Measurements from ENCODE around the gene ACOT8. TPM values are rescaled to one million over a fixed set of nuclear protein-coding genes. Genes with fewer than 3 reads are reported as not detected.
"Not testable (repeated sequence)": the region's sequence is repeated elsewhere in the genome, so short reads cannot be mapped to it uniquely, and the experiment has no call there.

The ACOT8 gene
- total RNA-seq, 1 donor from 2014 or later, result 25.6 TPM

DNA sequence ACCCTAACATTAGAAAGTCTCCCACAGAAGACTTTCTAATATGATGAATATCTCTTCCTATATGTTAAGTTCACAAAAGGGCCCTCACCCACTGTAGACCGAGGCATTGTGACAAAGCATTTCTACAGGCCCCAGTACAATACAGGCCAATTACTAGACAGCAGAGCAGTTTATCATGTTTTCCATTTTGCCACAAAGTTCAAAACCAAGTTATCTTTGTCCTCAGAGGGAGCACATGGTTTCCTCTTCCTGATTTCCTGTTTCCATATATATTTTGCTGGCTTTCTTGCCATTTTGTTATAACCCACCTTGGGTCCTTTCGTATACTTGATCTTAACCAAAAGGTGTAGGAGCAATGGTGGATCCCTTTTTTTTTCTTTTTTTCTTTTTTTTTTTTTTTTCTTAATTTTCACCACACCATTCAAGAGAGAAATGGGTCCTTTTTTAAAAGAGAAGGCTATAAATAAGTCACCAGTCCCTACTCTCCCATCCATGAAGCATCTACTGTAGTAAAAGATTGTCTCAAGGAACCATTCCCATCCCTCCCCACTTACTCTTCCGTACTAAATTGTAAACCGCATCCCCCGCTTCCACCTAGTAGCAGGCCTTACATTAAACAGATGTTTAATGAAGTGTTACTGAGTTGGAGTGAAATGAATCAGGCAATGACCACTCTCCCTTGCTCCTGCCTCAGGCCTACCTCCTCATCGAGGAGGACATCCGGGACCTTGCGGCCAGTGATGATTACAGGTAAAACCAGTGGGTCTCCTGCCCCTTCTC, 46.8 kb downstream of the ACOT8 start:
- intact Hi-C loops (cut with DNase I), result no loop called here
- DNase-seq (no peak), ATAC-seq (no peak)
- Histone ChIP-seq H3K9me3 (no peaks in the 10 kb centered on the region), H3K4me1 (peaks cover 9% of the 10 kb centered on the region), H3K36me3 (peaks cover 63% of the 10 kb centered on the region), H3K4me3 (no peak overlapping the region), H3K27me3 (ENCODE audit: low read depth) (no peaks in the 10 kb centered on the region), H3K27ac (no peak overlapping the region)
- TF ChIP-seq, protein P1, sequence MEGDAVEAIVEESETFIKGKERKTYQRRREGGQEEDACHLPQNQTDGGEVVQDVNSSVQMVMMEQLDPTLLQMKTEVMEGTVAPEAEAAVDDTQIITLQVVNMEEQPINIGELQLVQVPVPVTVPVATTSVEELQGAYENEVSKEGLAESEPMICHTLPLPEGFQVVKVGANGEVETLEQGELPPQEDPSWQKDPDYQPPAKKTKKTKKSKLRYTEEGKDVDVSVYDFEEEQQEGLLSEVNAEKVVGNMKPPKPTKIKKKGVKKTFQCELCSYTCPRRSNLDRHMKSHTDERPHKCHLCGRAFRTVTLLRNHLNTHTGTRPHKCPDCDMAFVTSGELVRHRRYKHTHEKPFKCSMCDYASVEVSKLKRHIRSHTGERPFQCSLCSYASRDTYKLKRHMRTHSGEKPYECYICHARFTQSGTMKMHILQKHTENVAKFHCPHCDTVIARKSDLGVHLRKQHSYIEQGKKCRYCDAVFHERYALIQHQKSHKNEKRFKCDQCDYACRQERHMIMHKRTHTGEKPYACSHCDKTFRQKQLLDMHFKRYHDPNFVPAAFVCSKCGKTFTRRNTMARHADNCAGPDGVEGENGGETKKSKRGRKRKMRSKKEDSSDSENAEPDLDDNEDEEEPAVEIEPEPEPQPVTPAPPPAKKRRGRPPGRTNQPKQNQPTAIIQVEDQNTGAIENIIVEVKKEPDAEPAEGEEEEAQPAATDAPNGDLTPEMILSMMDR (IDR thresholded peaks at IDR 0.05), result no peak

DNA sequence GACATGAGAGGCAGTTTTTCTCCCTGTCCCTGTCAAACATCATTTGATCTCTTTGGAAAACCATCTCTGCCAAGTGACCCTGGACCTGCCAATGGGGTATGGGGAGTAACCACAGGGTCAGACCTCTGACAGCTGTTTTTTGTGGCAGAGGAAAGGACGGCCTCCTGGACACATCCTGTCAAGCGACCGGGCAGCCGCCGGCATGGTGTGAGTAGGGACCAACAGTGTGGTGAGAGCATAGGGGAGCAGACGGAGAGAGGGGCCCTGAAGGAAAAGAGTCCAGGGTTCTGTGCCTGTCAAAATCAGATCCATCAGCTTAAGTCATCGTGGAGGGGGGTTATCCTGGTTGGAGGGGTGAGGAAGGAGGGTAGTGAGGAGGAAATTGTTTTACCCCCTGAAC, 55.3 kb downstream of the ACOT8 start:
- DNase-seq (no peak), ATAC-seq (no peak)
- Histone ChIP-seq H3K9me3 (no peaks in the 10 kb centered on the region), H3K27ac (no peak overlapping the region), H3K4me1 (peaks cover 8% of the 10 kb centered on the region), H3K36me3 (peaks cover 66% of the 10 kb centered on the region), H3K27me3 (ENCODE audit: low read depth) (no peaks in the 10 kb centered on the region), H3K4me3 (no peak overlapping the region)
- TF ChIP-seq, protein P1 (IDR thresholded peaks at IDR 0.05), result no peak
- intact Hi-C loops (cut with DNase I), result no loop called here

DNA sequence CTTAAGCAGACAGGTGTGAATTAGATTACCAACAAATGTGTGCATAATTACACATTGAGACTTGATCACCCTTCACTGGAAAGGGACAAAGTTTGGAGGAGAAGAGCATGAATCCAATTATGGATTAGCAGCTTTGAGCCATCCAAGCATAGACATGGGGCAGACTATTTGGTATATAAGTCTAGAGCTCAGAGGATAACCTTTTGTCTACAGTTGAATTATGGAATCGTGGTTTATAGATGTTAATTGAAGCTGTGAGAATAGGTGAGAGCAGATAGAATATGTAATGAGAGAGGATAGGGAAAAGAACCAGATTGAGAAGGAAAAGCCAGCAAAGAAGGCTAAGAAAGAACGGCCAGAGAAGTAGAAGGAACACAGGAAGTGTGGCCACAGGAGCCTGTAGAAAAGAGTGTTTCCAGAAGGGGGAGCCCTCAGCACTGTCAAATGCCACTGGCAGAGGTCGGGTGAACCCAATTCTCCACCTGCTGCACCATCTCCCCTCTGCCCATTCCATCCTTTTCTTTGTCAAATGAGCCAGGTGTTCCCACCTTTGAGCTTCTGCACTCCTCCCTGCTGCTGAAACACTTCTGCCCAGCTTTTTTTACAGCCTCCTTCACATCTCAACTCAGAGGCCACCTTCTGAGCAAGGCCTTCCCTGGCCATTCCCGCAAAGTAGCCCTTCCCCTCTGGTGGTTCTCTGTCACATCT, 58.1 kb downstream of the ACOT8 start:
- H3K9me3 ChIP-seq, result no peaks in the 10 kb centered on the region
- H3K4me1 ChIP-seq, result peaks cover 8% of the 10 kb centered on the region
- DNase-seq (peak; percentile 53), ATAC-seq (peak; percentile 90 to 93)
- TF ChIP-seq, protein P1 (IDR thresholded peaks at IDR 0.05), result peak; percentile 73
- intact Hi-C loops (cut with DNase I), result no loop called here
- H3K27ac ChIP-seq, result no peak overlapping the region
- H3K4me3 ChIP-seq, result no peak overlapping the region
- H3K27me3 ChIP-seq (ENCODE audit: low read depth), result no peaks in the 10 kb centered on the region
- H3K36me3 ChIP-seq, result peaks cover 66% of the 10 kb centered on the region

DNA sequence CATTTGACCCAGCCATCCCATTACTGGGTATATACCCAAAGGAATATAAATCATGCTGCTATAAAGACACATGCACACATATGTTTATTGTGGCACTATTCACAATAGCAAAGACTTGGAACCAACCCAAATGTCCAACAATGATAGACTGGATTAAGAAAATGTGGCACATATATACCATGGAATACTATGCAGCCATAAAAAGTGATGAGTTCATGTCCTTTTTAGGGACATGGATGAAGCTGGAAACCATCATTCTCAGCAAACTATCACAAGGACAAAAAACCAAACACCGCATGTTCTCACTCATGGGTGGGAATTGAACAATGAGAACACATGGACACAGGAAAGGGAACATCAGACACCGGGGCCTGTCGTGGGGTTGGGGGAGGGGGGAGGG, 59.2 kb downstream of the ACOT8 start:
- intact Hi-C loops (cut with DNase I), result not testable (repeated sequence)
- peaks cover 62% of the 10 kb centered on the region for H3K36me3 ChIP-seq

DNA sequence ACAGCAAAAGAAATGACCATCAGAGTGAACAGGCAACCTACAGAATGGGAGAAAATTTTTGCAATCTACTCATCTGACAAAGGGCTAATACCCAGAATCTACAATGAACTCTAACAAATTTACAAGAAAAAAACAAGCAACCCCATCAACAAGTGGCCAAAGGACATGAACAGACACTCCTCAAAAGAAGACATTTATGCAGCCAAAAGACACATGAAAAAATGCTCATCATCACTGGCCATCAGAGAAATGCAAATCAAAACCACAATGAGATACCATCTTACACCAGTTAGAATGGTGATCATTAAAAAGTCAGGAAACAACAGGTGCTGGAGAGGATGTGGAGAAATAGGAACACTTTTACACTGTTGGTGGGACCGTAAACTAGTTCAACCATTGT, 59.7 kb downstream of the ACOT8 start:
- Histone ChIP-seq H3K36me3 (peaks cover 58% of the 10 kb centered on the region), H3K4me1 (peaks cover 15% of the 10 kb centered on the region)
- H3K27ac ChIP-seq; H3K9me3 ChIP-seq; H3K4me3 ChIP-seq; ATAC-seq; DNase-seq; H3K27me3 ChIP-seq (ENCODE audit: low read depth); intact Hi-C loops (cut with DNase I): not testable (repeated sequence)

More for the DNA sequence above, 59.2 kb downstream of the ACOT8 start:
- not testable (repeated sequence) for H3K9me3 ChIP-seq; DNase-seq; H3K4me3 ChIP-seq; H3K27ac ChIP-seq; ATAC-seq; H3K27me3 ChIP-seq (ENCODE audit: low read depth)
- peaks cover 11% of the 10 kb centered on the region for H3K4me1 ChIP-seq

DNA sequence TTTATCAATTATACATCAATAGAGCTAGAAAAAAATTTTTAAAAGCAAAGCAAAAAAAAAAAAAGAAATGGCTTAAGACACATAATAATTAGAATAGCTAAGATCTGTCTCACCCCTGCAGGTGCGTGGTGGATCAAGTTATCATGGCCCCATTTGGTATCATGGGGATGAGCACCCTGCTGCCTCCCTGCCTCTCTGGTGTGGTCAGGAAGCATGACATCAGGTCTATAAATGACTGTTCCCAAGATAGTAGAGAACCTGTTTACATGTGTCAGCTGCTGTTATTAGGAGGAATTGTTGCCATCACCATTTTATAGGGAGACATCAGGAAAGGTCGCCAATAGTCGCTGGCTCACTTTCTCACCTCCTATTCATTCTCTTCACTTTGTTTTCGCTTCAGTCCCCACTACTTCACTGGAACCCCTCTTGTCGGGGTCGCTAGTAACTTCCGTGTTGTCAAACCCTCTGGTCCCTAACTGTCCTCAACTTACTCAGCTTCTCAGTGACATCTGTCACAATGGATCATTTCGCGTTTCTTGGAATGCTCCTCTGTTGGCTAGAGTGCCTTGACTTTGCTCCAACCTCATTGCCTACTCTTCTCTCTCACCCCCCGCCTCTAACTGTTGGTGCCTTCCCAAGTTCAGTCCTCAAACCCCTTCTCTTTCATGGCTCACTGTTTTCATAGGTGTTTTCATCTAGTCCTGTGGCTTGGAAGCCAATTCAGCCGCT, 60.7 kb downstream of the ACOT8 start:
- DNase-seq (no peak), ATAC-seq (no peak)
- Histone ChIP-seq H3K27me3 (ENCODE audit: low read depth) (no peaks in the 10 kb centered on the region), H3K27ac (no peak overlapping the region), H3K36me3 (peaks cover 48% of the 10 kb centered on the region), H3K4me1 (peaks cover 18% of the 10 kb centered on the region), H3K9me3 (no peaks in the 10 kb centered on the region), H3K4me3 (no peak overlapping the region)
- intact Hi-C loops (cut with DNase I), result no loop called here
- TF ChIP-seq, protein P1 (IDR thresholded peaks at IDR 0.05), result no peak
